Endothelial cell (in vitro differentiated cells): ENCODE data around the gene ATRIP. TPM values are rescaled to one million over a fixed set of nuclear protein-coding genes. Genes with fewer than 3 reads are reported as not detected.

Source experiments
- DNase-seq: peaks from one replicate; pipeline ENCODE4 v3.0.0; 2021; ENCODE audit warnings: low spot score
- H3K27ac Mint-ChIP-seq: one replicate; pipeline ENCODE4 v1.8.0; 2021; ENCODE audit warnings: mixed read lengths, inconsistent platforms; ENCODE audit not compliant: unreplicated experiment
- H3K27me3 Mint-ChIP-seq: one replicate; pipeline ENCODE4 v1.8.0; 2021; ENCODE audit warnings: mild to moderate bottlenecking, moderate library complexity, mixed read lengths, inconsistent platforms; ENCODE audit not compliant: unreplicated experiment
- H3K36me3 Mint-ChIP-seq: one replicate; pipeline ENCODE4 v1.8.0; 2021; ENCODE audit warnings: mild to moderate bottlenecking, low read depth, mixed read lengths, inconsistent platforms; ENCODE audit not compliant: unreplicated experiment
- H3K4me1 Mint-ChIP-seq: one replicate; pipeline ENCODE4 v1.8.0; 2021; ENCODE audit warnings: mild to moderate bottlenecking, mixed read lengths, inconsistent platforms; ENCODE audit not compliant: unreplicated experiment
- H3K4me3 Mint-ChIP-seq: one replicate; pipeline ENCODE4 v1.8.0; 2021; ENCODE audit warnings: mild to moderate bottlenecking, mixed read lengths, inconsistent platforms; ENCODE audit not compliant: unreplicated experiment
- H3K9me3 Mint-ChIP-seq: one replicate; pipeline ENCODE4 v1.8.0; 2021; ENCODE audit warnings: mixed read lengths, inconsistent platforms; ENCODE audit not compliant: unreplicated experiment
- CTCF ChIP-seq: fragments of 200-600 bp; sonication (generic); IDR thresholded peaks from one replicate; pipeline ENCODE4 v1.5.0; 2021; ENCODE audit warnings: antibody characterized with exemption; ENCODE audit not compliant: unreplicated experiment
- total RNA-seq: library from RNA; stranded (reverse); fragmentation: NEBNext Ultra II Directional; extraction: Animal tissue kit (Norgen Biotek cat#: 25700); gene quantifications from one replicate; pipeline ENCODE4 v1.2.1, GENCODE V29; 2021; ENCODE audit not compliant: unreplicated experiment

Gene ATRIP
- total RNA-seq, 1 donor from 2014 or later, result 11.2 TPM

- Mint-ChIP-seq H3K4me3 (no peak overlapping the region), H3K4me1 (peaks cover 3% of the 10 kb centered on the region), H3K27me3 (no peaks in the 10 kb centered on the region), H3K9me3 (no peaks in the 10 kb centered on the region), H3K36me3 (no peaks in the 10 kb centered on the region), H3K27ac (no peak overlapping the region)
- no peak for DNase-seq
- no peak for TF ChIP-seq CTCF
Observed at GRCh38 chr3:48511551-48511950, 65.0 kb downstream of the ATRIP start.

GRCh38 chr3:48514431-48515227, 68.1 kb downstream of the ATRIP start:
- Mint-ChIP-seq H3K4me1 (no peaks in the 10 kb centered on the region), H3K9me3 (no peaks in the 10 kb centered on the region)
- TF ChIP-seq CTCF, result no peak

More at GRCh38 chr3:48514431-48515227, 68.1 kb downstream of the ATRIP start:
- no peak overlapping the region for H3K4me3 Mint-ChIP-seq
- peaks cover 10% of the 10 kb centered on the region for H3K27me3 Mint-ChIP-seq
- no peaks in the 10 kb centered on the region for H3K36me3 Mint-ChIP-seq
- no peak overlapping the region for H3K27ac Mint-ChIP-seq
- DNase-seq, result no peak

Other genes starting within 250 kb of the ATRIP start
- not detected for gene CAMP, start 223.2 kb upstream of the ATRIP start, total RNA-seq
- gene ZNF589, start 205.6 kb upstream of the ATRIP start, total RNA-seq, result 22.0 TPM
- 31.0 TPM for gene NME6, start 145.4 kb upstream of the ATRIP start, total RNA-seq
- not detected for gene SPINK8, start 113.1 kb upstream of the ATRIP start, total RNA-seq
- gene FBXW12, start 74.5 kb upstream of the ATRIP start, total RNA-seq, result not detected
- gene PLXNB1, start 16.7 kb upstream of the ATRIP start, total RNA-seq, result 68.7 TPM
- gene CCDC51, start 6.6 kb upstream of the ATRIP start, total RNA-seq, result 11.8 TPM
- gene TMA7, start 6.5 kb upstream of the ATRIP start, total RNA-seq, result 326 TPM
- gene SHISA5, start 57.4 kb downstream of the ATRIP start, total RNA-seq, result 283 TPM
- 11.5 TPM for gene PFKFB4, start 110.1 kb downstream of the ATRIP start, total RNA-seq
- 0.77 TPM for gene UCN2, start 117.0 kb downstream of the ATRIP start, total RNA-seq
- gene COL7A1, start 148.6 kb downstream of the ATRIP start, total RNA-seq, result 5.2 TPM
- 165 TPM for gene UQCRC1, start 162.9 kb downstream of the ATRIP start, total RNA-seq
- 0.44 TPM for gene TMEM89, start 175.0 kb downstream of the ATRIP start, total RNA-seq
- gene SLC26A6, start 188.7 kb downstream of the ATRIP start, total RNA-seq, result 76.1 TPM
- 7.6 TPM for gene CELSR3, start 216.1 kb downstream of the ATRIP start, total RNA-seq
- 34.1 TPM for gene NCKIPSD, start 239.2 kb downstream of the ATRIP start, total RNA-seq